Measurements from ENCODE around the gene ABCB8. TPM values are rescaled to one million over a fixed set of nuclear protein-coding genes. Genes with fewer than 3 reads are reported as not detected.
A peak's percentile ranks its signal among the peaks of the same experiment; 100 is the strongest.

ABCB8 gene
- total RNA-seq, 1 donor from 2014 or later, result 26.4 TPM

- no peak for DNase-seq (ENCODE audit: low read depth, low spot score)
Observed at GRCh38 chr7:151070574-151070960, 42.3 kb downstream of the ABCB8 start.

- DNase-seq (ENCODE audit: low read depth, low spot score), result no peak
Observed at GRCh38 chr7:151071032-151071866, 43.0 kb downstream of the ABCB8 start.

GRCh38 chr7:151073990-151074389 is 45.7 kb downstream of the ABCB8 start:
- DNase-seq (ENCODE audit: low read depth, low spot score), result no peak

GRCh38 chr7:151074817-151075661 is 46.8 kb downstream of the ABCB8 start:
- DNase-seq (ENCODE audit: low read depth, low spot score), result no peak

- DNase-seq (ENCODE audit: low read depth, low spot score), result no peak
Observed at GRCh38 chr7:151075662-151075971, 47.4 kb downstream of the ABCB8 start.

- DNase-seq (ENCODE audit: low read depth, low spot score), result no peak
Observed at GRCh38 chr7:151075978-151076426, 47.8 kb downstream of the ABCB8 start.

- DNase-seq (ENCODE audit: low read depth, low spot score), result no peak
Observed at GRCh38 chr7:151076863-151077704, 48.8 kb downstream of the ABCB8 start.

- no peak for DNase-seq (ENCODE audit: low read depth, low spot score)
Observed at GRCh38 chr7:151077705-151078232, 49.5 kb downstream of the ABCB8 start.

- DNase-seq (ENCODE audit: low read depth, low spot score), result no peak
Observed at GRCh38 chr7:151078233-151079040, 50.2 kb downstream of the ABCB8 start.

GRCh38 chr7:151079199-151079910 is 51.1 kb downstream of the ABCB8 start:
- no peak for DNase-seq (ENCODE audit: low read depth, low spot score)

GRCh38 chr7:151080067-151080521 is 51.8 kb downstream of the ABCB8 start:
- no peak for DNase-seq (ENCODE audit: low read depth, low spot score)

GRCh38 chr7:151080522-151081169 is 52.4 kb downstream of the ABCB8 start, which contains the start of gene FASTK:
Gene FASTK, minus strand, starts transcription at chr7:151080809. Its CDS starts 43 bp downstream, at chr7:151080766.
- DNase-seq (ENCODE audit: low read depth, low spot score), result peak; percentile 71

- no peak for DNase-seq (ENCODE audit: low read depth, low spot score)
Observed at GRCh38 chr7:151081170-151082101, 53.2 kb downstream of the ABCB8 start.

GRCh38 chr7:151082141-151083070 is 54.2 kb downstream of the ABCB8 start:
- no peak for DNase-seq (ENCODE audit: low read depth, low spot score)

- DNase-seq (ENCODE audit: low read depth, low spot score), result no peak
Observed at GRCh38 chr7:151083071-151083823, 55.0 kb downstream of the ABCB8 start, which contains the start of gene TMUB1. Gene TMUB1, minus strand, starts transcription at chr7:151083493. Its CDS starts 930 bp downstream, at chr7:151082563.

- DNase-seq (ENCODE audit: low read depth, low spot score), result no peak
Observed at GRCh38 chr7:151083824-151084160, 55.5 kb downstream of the ABCB8 start.

Data from pulmonary artery endothelial cell (primary cell).